ENCODE data around the gene PTK7.

Gene PTK7

DNA sequence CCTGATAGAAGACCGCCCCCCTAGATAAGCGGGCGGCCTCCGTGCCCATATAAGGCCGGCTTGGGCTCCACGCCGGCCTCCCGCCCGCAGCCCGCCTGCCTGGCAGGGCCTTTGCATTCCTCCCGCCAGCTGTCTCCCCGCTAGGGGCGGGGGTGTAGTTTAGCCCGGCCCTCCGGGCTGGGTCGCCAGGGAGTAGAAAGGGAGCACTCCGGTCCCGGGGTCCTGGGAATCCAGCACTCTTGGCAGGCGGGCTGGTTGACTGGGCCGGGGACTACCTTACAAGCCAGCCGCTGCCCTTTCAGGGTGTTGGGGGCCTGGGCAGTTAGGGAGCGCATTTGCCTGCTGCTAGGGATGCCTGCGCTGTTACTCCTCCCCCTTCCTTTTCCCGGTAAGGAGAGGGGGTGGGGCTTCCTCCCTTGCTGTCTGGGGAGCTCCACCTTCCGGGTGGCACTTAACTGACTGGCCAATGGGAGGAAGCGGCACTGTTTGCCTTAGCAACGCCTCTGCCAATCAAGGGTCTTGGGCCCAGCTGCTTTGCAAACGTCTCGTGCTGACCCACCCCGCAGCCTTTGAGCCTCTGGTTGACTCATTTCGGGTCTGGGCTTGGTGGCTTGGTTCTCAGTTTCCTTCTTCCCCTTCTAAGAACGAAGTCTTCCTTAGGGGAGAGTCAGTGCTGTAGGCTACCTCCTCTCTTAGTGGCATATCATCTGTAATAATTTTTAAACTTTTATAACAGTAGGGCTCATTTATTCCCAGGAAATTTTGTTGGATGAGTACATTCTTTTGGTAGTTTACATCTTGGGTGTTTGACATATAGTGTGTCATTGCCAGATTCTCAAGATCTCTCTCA is 98.4 kb downstream of the PTK7 start:
- DNase-seq, result peak; percentile 96
- peak; percentile 77 to 81 for ATAC-seq (replicated peaks)
- no peaks in the 10 kb centered on the region for H3K9me3 Mint-ChIP-seq
- H3K27ac Mint-ChIP-seq, result peak overlapping the region; percentile 88
- peaks cover 26 to 60% of the 10 kb centered on the region in 2 donors for H3K36me3 Mint-ChIP-seq
- no peaks in the 10 kb centered on the region for H3K27me3 Mint-ChIP-seq
- H3K4me3 Mint-ChIP-seq, result peak overlapping the region; percentile 75 to 80
- H3K4me1 Mint-ChIP-seq, result peaks cover 36 to 53% of the 10 kb centered on the region in 2 donors

DNA sequence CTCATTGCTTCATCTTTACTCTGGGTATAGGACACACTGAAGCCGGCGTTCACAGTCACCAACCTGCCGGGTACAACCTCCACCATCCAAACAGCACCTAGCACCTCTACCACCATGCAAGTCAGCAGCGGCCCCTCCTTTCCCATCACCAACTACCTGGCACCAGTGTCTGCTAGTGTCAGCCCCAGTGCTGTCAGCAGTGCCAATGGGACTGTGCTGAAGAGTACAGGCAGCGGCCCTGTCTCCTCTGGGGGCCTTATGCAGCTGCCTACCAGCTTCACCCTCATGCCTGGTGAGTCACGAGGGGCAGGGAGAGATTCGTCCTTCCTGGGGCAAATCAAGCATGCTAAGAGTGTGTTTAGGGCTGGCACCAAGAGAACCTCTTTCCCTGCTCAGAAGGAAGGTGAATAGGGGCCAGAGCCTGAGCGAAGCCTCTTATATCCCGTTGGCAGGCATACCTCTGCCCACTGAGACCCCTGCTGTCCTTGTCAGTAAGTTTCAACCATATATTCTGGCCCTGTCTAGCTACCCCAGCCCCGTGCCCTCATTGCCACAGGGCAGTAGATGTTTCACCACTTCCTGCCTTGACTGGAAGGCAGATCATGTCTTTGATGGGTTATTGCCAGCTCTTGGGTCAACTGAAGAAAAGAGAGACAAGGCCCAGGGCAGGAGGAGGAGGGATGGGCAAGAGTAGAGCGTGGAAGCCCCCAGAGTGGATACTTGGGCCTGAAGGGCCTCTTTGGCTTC is 99.7 kb downstream of the PTK7 start:
- Mint-ChIP-seq H3K4me3 (no peak overlapping the region), H3K36me3 (peaks cover 27 to 63% of the 10 kb centered on the region in 2 donors), H3K27me3 (no peaks in the 10 kb centered on the region), H3K4me1 (peaks cover 30 to 51% of the 10 kb centered on the region in 2 donors), H3K27ac (peak overlapping the region; percentile 65), H3K9me3 (no peaks in the 10 kb centered on the region)
- ATAC-seq (replicated peaks) (no peak), DNase-seq (no peak)

DNA sequence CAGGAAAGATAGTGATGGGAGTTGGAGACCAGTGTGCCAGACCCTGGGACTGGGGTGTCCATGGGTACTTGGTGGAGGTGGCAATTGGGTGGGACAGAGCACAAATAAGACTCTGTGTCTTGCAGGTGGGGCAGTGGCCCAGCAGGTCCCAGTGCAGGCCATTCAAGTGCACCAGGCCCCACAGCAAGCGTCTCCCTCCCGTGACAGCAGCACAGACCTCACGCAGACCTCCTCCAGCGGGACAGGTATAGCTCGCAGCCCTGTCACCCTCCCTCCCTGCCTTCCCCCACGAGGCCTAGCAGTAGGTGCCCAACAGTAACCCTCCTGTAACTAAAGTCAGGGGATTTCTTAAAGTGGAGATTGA is 100.3 kb downstream of the PTK7 start:
- no peak for DNase-seq
- Mint-ChIP-seq H3K27ac (peak overlapping the region; percentile 65), H3K9me3 (no peaks in the 10 kb centered on the region), H3K27me3 (no peaks in the 10 kb centered on the region), H3K4me1 (peaks cover 34 to 54% of the 10 kb centered on the region in 2 donors), H3K36me3 (peaks cover 26 to 65% of the 10 kb centered on the region in 2 donors), H3K4me3 (no peak overlapping the region)
- ATAC-seq (replicated peaks), result no peak

DNA sequence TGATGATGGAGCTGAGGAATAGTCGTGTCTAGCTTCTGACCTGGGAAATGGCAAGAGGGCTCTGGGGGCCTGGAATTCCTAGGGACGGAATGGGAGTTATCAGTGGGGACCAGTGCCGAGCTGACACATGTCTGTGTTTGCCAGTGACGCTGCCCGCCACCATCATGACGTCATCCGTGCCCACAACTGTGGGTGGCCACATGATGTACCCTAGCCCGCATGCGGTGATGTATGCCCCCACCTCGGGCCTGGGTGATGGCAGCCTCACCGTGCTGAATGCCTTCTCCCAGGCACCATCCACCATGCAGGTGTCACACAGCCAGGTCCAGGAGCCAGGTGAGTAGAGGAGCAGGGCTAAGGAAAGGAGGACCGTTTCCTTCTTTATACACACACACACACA is 102.0 kb downstream of the PTK7 start:
- DNase-seq (no peak), ATAC-seq (replicated peaks) (no peak)
- Mint-ChIP-seq H3K36me3 (peaks cover 24 to 57% of the 10 kb centered on the region in 2 donors), H3K4me1 (peaks cover 34 to 57% of the 10 kb centered on the region in 2 donors), H3K27me3 (no peaks in the 10 kb centered on the region), H3K9me3 (no peaks in the 10 kb centered on the region), H3K27ac (no peak overlapping the region), H3K4me3 (no peak overlapping the region)

GRCh38 chr6:43178951-43179830 is 103.1 kb downstream of the PTK7 start:
- Mint-ChIP-seq H3K4me1 (peaks cover 34 to 57% of the 10 kb centered on the region in 2 donors), H3K9me3 (no peaks in the 10 kb centered on the region), H3K27ac (no peak overlapping the region), H3K27me3 (no peaks in the 10 kb centered on the region), H3K4me3 (no peak overlapping the region), H3K36me3 (peaks cover 26 to 55% of the 10 kb centered on the region in 2 donors)
- ATAC-seq (replicated peaks) (no peak), DNase-seq (no peak)

GRCh38 chr6:43180058-43180457 is 103.9 kb downstream of the PTK7 start:
- Mint-ChIP-seq H3K27ac (no peak overlapping the region), H3K9me3 (no peaks in the 10 kb centered on the region), H3K4me1 (peaks cover 36 to 57% of the 10 kb centered on the region in 2 donors), H3K4me3 (no peak overlapping the region), H3K27me3 (no peaks in the 10 kb centered on the region), H3K36me3 (peaks cover 26 to 61% of the 10 kb centered on the region in 2 donors)
- DNase-seq (no peak), ATAC-seq (replicated peaks) (no peak)

GRCh38 chr6:43180985-43181384 is 104.9 kb downstream of the PTK7 start:
- DNase-seq (no peak), ATAC-seq (replicated peaks) (peak in 1 of 2 donors; percentile 13)
- Mint-ChIP-seq H3K4me1 (peaks cover 36 to 55% of the 10 kb centered on the region in 2 donors), H3K9me3 (no peaks in the 10 kb centered on the region), H3K27me3 (no peaks in the 10 kb centered on the region), H3K4me3 (peak overlapping the region in 1 of 2 donors; percentile 46), H3K36me3 (peaks cover 26 to 60% of the 10 kb centered on the region in 2 donors), H3K27ac (peak overlapping the region; percentile 84)

DNA sequence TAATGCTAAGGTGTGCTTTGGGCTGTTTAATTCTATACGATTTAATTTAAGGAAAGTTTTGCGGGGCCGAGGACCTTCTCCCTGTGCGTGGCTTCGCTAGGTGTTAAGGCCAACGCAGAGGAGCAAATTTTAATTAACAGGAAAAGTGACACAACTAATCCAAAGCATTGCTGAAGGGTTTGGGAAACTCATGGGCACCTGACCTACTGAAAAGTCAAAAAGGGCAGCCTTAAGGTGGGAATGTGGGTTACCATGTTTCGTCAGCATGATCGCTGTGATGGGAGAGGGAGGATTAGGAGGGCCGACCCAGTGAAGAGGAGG is 105.5 kb downstream of the PTK7 start:
- peak overlapping the region; percentile 84 for H3K27ac Mint-ChIP-seq
- DNase-seq, result no peak
- peaks cover 28 to 60% of the 10 kb centered on the region in 2 donors for H3K36me3 Mint-ChIP-seq
- H3K4me3 Mint-ChIP-seq, result peak overlapping the region; percentile 92 to 95
- H3K27me3 Mint-ChIP-seq, result no peaks in the 10 kb centered on the region
- no peak for ATAC-seq (replicated peaks)
- H3K4me1 Mint-ChIP-seq, result peaks cover 38 to 59% of the 10 kb centered on the region in 2 donors
- H3K9me3 Mint-ChIP-seq, result no peaks in the 10 kb centered on the region

GRCh38 chr6:43181942-43182860 is 106.1 kb downstream of the PTK7 start, which contains the start of gene CUL9:
TSS of gene CUL9 (plus strand) at chr6:43182196. CDS start at chr6:43184311, 2,115 bp downstream.
- peak; percentile 80 for DNase-seq
- Mint-ChIP-seq H3K36me3 (peaks cover 30 to 62% of the 10 kb centered on the region in 2 donors), H3K9me3 (no peaks in the 10 kb centered on the region), H3K4me3 (peak within 1 kb of the TSS; percentile 92 to 95), H3K27me3 (no peaks in the 10 kb centered on the region), H3K27ac (peak within 1 kb of the TSS; percentile 84), H3K4me1 (peaks cover 38 to 60% of the 10 kb centered on the region in 2 donors)
- ATAC-seq (replicated peaks), result peak; percentile 99

- no peak for DNase-seq
- peaks cover 40 to 60% of the 10 kb centered on the region in 2 donors for H3K4me1 Mint-ChIP-seq
- ATAC-seq (replicated peaks), result no peak
- H3K27ac Mint-ChIP-seq, result no peak overlapping the region
- no peaks in the 10 kb centered on the region for H3K9me3 Mint-ChIP-seq
- peak overlapping the region; percentile 92 to 95 for H3K4me3 Mint-ChIP-seq
- no peaks in the 10 kb centered on the region for H3K27me3 Mint-ChIP-seq
- peaks cover 28 to 62% of the 10 kb centered on the region in 2 donors for H3K36me3 Mint-ChIP-seq
Observed at GRCh38 chr6:43183441-43183840, 107.3 kb downstream of the PTK7 start.

DNA sequence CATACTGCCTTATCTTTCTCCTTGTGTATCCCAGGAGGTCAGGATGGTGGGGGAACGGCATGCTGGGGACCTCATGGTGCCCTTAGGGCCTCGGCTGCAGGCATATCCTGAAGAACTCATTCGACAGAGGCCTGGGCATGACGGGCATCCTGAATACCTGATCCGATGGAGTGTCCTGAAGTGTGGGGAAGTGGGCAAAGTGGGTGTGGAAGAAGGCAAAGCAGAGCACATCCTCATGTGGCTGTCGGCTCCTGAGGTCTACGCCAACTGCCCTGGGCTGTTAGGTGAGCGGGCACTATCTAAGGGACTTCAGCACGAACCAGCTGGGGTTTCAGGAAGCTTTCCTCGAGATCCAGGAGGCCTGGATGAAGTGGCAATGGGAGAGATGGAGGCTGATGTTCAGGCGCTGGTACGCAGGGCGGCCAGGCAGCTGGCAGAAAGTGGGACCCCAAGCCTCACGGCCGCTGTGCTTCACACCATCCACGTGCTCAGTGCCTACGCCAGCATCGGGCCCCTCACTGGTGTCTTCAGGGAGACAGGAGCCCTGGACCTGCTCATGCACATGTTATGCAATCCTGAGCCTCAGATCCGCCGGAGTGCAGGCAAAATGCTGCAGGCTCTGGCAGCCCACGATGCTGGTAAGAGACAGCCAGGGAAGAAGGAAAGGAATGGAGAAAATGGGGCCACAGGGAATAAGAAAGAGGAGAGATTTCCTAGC is 108.3 kb downstream of the PTK7 start:
- Mint-ChIP-seq H3K27me3 (no peaks in the 10 kb centered on the region), H3K4me1 (peaks cover 41 to 57% of the 10 kb centered on the region in 2 donors), H3K36me3 (peaks cover 25 to 56% of the 10 kb centered on the region in 2 donors), H3K4me3 (peak overlapping the region; percentile 24 to 46), H3K9me3 (no peaks in the 10 kb centered on the region), H3K27ac (no peak overlapping the region)
- ATAC-seq (replicated peaks) (no peak), DNase-seq (no peak)

DNA sequence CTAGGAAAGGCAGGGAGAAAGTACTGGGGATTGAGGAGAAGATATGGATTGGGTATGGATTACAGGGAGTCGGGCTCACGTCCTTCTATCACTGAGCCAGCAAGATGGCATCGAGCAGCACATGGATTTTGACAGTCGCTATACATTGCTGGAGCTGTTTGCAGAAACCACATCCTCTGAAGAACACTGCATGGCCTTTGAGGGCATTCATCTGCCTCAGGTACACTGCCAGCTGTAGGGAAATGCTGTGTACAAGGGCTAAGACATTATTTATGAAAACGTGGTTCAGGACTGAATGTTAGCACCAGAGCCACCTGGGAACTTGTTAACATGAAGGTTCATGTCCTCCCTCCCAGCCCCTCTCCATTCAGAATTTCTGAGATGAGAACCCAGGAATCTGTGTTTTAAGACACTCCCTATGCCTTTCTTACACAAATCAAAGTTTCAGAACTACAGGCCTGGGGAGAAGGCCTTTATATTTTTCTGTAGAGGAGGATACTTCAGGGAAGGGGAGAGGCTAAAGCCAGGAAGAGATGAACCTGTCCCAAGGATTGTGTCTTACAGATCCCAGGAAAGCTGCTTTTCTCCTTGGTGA is 109.4 kb downstream of the PTK7 start:
- Mint-ChIP-seq H3K27ac (no peak overlapping the region), H3K36me3 (peaks cover 22 to 53% of the 10 kb centered on the region in 2 donors), H3K27me3 (no peaks in the 10 kb centered on the region), H3K9me3 (no peaks in the 10 kb centered on the region), H3K4me1 (peaks cover 41 to 52% of the 10 kb centered on the region in 2 donors), H3K4me3 (no peak overlapping the region)
- DNase-seq (no peak), ATAC-seq (replicated peaks) (no peak)

All from stimulated activated naive B cell treated with anti-CD40 and anti-IgM and Interleukin-4, amounts not matched to agents 10 μg/mL and 1 μg/mL and 100 μg/mL, for 72 hours (primary cell).